Coronary artery (tissue), 2 donors: Measurements from ENCODE around the gene ZNF431.
"Not testable (repeated sequence)": the region's sequence is repeated elsewhere in the genome, so short reads cannot be mapped to it uniquely, and the experiment has no call there.

Source experiments
- DNase-seq: peaks from one replicate; pipeline ENCODE4 v3.0.0-alpha.2; 2017; ENCODE audit warnings: low spot score
- H3K27ac ChIP-seq, 2 donors: fragments of 200-600 bp; sonication (generic); one replicate each; pipeline ENCODE4 v1.5.1; 2016 to 2019
- H3K4me3 ChIP-seq: fragments of 200-600 bp; sonication (generic); 2 replicates; pipeline ENCODE4 v1.5.1; 2016; ENCODE audit warnings: mild to moderate bottlenecking, moderate library complexity
- TF ChIP-seq, protein P1 (sequence below): fragments of 200-600 bp; sonication (generic); IDR thresholded peaks from one replicate; pipeline ENCODE4 v1.5.1; 2019; ENCODE audit warnings: antibody characterized with exemption

Gene ZNF431

DNA sequence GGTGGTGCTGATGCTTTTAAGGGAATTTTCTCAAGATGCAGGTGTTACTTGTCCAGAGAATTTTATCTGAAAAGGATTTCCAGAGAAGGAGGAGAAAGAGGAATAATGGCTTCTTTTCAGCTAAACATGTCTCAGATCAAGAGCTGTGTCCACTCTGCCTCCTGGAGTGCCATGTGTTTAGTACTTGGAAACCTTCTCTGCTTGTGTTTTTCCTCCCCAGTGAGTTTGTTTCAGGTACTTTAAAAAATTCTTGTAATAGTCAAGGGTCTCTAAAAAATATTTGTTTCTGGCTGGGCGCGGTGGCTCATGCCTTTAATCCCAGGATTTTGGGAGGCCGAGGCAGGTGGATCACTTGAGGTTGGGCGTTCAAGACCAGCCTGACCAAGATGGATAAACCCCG lies 22.7 kb downstream of the ZNF431 start:
- no peak overlapping the region for H3K4me3 ChIP-seq
- no peak overlapping the region for H3K27ac ChIP-seq
- TF ChIP-seq, protein P1, sequence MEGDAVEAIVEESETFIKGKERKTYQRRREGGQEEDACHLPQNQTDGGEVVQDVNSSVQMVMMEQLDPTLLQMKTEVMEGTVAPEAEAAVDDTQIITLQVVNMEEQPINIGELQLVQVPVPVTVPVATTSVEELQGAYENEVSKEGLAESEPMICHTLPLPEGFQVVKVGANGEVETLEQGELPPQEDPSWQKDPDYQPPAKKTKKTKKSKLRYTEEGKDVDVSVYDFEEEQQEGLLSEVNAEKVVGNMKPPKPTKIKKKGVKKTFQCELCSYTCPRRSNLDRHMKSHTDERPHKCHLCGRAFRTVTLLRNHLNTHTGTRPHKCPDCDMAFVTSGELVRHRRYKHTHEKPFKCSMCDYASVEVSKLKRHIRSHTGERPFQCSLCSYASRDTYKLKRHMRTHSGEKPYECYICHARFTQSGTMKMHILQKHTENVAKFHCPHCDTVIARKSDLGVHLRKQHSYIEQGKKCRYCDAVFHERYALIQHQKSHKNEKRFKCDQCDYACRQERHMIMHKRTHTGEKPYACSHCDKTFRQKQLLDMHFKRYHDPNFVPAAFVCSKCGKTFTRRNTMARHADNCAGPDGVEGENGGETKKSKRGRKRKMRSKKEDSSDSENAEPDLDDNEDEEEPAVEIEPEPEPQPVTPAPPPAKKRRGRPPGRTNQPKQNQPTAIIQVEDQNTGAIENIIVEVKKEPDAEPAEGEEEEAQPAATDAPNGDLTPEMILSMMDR, result no peak
- DNase-seq, result no peak

DNA sequence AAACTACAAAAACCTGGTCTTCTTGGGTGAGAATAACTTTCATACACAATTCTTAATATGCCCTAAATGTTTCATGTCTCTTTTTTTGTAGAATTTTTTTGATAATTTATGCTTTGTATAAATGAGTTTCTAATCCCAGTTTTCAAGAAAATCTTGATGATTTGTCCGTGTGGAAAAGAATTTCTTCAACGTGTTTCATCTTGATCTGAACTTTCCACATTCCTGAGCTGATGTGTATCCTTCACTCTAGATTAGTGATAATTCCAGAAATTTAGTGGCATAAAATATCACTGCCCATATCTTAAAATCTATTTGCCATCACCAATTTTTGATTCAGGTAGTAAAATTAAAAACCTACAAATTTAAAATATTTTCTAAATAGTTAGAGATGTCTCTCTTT lies 24.6 kb downstream of the ZNF431 start:
- no peak for DNase-seq
- TF ChIP-seq, protein P1, result no peak
- no peak overlapping the region for H3K27ac ChIP-seq
- H3K4me3 ChIP-seq, result no peak overlapping the region

DNA sequence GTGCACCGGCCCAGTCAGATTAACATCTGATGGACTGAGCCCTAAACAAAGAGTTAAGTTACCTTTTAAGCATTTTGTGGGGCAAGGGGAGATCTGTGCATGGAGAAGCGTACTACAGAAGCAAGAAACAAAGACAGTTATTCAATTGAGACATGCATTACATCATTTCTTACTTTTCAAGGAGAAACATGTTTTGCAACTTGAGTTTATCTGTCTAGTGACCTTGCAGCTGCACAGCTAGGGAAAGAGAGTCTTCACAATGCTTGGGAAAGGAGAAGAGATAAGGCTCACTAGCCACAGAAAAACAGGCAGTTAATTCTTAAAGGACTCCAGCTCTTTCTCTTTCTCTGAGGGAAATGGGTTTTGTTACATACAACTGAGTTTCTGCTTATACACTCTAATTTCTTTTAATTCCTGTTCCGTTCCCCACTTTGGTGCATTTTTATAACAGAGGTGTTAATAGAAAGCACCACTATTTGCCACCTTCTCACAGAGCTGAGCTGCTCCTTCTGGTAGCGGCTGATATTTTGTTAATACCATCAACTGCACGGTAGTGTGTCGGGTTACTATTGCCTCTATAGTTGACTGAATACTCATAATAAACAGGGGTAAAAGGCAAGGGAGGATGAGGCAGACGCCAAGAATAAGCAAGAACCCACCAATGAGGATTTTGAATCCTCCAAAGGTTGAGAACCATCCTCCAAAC lies 55.9 kb downstream of the ZNF431 start:
- DNase-seq, result no peak
- TF ChIP-seq, protein P1, result no peak
- Histone ChIP-seq H3K4me3 (no peak overlapping the region), H3K27ac (no peak overlapping the region)

DNA sequence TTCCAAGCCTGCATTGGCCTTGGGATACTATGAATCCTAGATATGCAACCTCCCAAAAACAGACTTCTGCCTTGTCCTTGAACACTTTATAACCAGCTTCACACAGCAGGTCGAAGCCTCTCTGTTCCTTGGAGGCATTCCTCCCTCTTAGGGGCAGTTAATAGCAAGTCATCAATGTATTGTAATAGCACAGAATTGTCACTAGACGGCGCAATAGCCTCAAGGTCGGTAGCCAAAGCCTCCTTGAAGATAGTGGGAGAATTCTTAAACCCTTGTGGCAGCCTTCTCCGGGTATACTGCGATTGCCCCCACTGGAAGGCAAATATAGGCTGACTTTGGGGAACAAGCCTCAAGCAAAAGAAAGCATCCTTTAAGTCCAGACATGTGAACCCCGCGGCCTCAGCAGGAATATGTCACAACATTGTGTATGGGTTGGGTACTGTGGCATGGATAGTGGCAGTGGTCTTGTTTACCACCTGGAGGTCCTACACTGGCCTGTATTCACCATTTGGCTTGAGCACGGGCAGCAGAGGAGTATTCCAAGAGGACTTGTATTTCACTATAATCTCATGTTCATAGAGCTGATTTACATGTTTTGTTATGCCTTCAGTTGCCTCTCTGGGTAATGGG lies 61.1 kb downstream of the ZNF431 start:
- Histone ChIP-seq H3K4me3 (no peak overlapping the region), H3K27ac (no peak overlapping the region)
- TF ChIP-seq, protein P1, result no peak
- DNase-seq, result no peak

DNA sequence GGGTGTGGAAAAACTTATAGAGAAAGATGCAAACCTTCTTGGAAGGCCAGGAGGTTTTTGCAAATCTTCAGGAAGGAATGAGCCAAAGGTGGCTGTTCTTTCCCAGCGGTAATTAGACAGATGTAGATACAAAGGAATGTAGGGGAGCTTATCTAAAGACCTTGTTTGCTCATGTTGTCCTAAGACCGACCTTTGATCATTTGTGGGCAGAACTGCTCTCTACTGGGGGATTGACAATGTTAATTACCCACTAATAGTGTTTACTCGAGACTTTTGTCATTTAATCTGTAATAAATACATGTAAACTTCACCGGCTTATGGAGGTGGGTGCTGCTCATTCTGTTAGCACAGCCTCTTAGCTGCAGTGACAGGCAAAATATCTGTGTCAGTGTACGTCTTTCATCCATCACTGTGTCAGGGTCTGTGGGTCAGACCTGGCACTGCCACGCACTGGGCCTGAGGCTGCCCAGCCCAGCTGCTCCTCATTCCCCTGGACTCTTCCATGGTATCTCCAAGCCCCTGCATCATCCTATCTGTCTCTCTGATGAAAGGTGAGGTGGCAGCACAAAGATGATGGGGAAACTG lies 68.3 kb downstream of the ZNF431 start:
- H3K27ac ChIP-seq, result no peak overlapping the region
- H3K4me3 ChIP-seq, result no peak overlapping the region
- no peak for DNase-seq
- TF ChIP-seq, protein P1, result no peak

DNA sequence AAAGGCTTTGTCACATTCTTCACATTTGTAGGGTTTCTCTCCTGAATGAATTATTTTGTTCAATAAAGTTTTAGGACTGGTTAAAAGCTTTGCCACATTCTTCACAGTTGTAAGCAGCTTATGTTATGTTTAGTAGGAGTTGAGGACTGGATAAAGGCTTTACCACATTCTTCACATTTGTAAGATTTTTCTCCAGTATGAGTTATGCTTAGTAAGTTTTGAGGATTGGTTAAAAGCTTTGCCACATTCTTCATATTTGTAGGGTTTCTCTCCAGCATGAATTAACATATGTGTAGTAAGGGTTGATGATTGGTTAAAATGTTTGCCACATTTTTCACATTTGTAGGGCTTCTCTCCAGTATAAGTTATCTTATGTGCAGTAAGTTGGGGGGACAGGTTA lies 79.9 kb downstream of the ZNF431 start:
- DNase-seq, result no peak
- TF ChIP-seq, protein P1, result no peak
- H3K27ac ChIP-seq, result no peak overlapping the region
- H3K4me3 ChIP-seq, result no peak overlapping the region

DNA sequence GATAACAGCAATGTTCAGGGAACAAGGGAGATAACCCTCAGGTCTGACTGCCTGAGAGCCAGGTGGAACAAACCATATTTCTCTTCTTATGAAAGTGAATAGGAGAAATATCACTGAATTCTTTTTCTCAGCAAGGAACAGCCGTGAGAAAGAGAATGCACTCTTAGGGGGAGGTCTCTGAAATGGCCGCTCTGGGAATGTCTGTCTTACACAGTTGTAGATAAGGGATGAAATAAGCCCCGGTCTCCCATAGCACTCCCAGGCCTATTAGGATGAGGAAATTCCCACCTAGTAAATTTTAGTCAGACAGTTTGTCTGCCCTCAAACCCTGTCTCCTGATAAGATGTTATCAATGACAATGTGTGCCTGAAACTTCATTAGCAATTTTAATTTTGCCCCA lies 88.1 kb downstream of the ZNF431 start:
- DNase-seq, H3K4me3 ChIP-seq, H3K27ac ChIP-seq: not testable (repeated sequence)
